Keratinocyte (primary cell): Measurements from ENCODE around the gene MAP3K5.

Experiments
- EZH2 ChIP-seq: IDR thresholded peaks from one replicate; pipeline ENCODE4 v1.6.1; 2012; ENCODE audit warnings: inconsistent platforms, mild to moderate bottlenecking, low read length, moderate library complexity
- TF ChIP-seq, protein P1 (sequence below), 3 experiments: IDR thresholded peaks in 1 of 3; conservative IDR thresholded peaks in 1 of 3; optimal IDR thresholded peaks in 1 of 3; 2 replicates in 2 of 3; 3 replicates in 1 of 3; pipeline versions ENCODE3 to v1.5.1; 2011; ENCODE audit warnings: low read length in 3 of 3, mild to moderate bottlenecking in 3 of 3, moderate library complexity in 2 of 3, control low read depth in 1 of 3, inconsistent platforms in 1 of 3; ENCODE audit not compliant: insufficient read depth in 2 of 3; ENCODE audit errors: extremely low read depth in 1 of 3

DNA sequence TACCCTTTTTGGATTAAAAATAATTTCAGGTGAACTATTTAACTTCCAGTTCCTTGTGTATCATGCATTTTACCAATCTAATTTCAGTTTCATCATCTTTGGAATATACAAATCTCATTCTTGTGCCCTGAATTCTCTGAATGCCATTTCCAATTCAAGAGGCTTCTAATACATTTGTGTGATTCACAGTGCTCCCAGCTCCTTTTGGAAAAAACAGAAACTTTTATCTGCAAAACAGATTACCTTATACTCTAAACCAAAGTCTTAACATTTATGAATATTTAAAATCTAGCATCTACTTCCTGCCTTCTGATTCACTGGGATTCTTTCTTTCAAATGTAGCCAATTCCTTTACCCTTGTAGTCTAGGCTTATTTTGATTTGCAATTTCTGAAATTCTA is 19.0 kb upstream of the MAP3K5 start:
- TF ChIP-seq, protein P1, sequence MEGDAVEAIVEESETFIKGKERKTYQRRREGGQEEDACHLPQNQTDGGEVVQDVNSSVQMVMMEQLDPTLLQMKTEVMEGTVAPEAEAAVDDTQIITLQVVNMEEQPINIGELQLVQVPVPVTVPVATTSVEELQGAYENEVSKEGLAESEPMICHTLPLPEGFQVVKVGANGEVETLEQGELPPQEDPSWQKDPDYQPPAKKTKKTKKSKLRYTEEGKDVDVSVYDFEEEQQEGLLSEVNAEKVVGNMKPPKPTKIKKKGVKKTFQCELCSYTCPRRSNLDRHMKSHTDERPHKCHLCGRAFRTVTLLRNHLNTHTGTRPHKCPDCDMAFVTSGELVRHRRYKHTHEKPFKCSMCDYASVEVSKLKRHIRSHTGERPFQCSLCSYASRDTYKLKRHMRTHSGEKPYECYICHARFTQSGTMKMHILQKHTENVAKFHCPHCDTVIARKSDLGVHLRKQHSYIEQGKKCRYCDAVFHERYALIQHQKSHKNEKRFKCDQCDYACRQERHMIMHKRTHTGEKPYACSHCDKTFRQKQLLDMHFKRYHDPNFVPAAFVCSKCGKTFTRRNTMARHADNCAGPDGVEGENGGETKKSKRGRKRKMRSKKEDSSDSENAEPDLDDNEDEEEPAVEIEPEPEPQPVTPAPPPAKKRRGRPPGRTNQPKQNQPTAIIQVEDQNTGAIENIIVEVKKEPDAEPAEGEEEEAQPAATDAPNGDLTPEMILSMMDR (optimal IDR thresholded peaks at IDR 0.05 in 1 of 3, IDR thresholded peaks at IDR 0.05 in 1 of 3, conservative IDR thresholded peaks at IDR 0.05 in 1 of 3; ENCODE audit: extremely low read depth in 1 of 3, insufficient read depth in 2 of 3, low read length in 3 of 3), result no peak
- TF ChIP-seq EZH2, result no peak
